H9 (cell line): Measurements from ENCODE around the gene GEMIN4. TPM values are rescaled to one million over a fixed set of nuclear protein-coding genes. Genes with fewer than 3 reads are reported as not detected.
"Not testable (repeated sequence)": the region's sequence is repeated elsewhere in the genome, so short reads cannot be mapped to it uniquely, and the experiment has no call there.

ENCODE experiments used
- DNase-seq: peaks from one replicate; pipeline ENCODE4 v3.0.0-alpha.2; 2017
- H2AFZ ChIP-seq: one replicate; pipeline ENCODE4 v1.6.1; 2013; ENCODE audit warnings: mild to moderate bottlenecking, low read length, control low read depth, moderate library complexity
- H2AK5ac ChIP-seq: 2 replicates; pipeline ENCODE4 v1.6.1; 2013; ENCODE audit warnings: low read length, control low read depth, mixed read lengths; ENCODE audit not compliant: insufficient read length
- H2BK120ac ChIP-seq: one replicate; pipeline ENCODE4 v1.6.1; 2013; ENCODE audit warnings: low read depth, mild to moderate bottlenecking, low read length, control low read depth, inconsistent platforms; ENCODE audit not compliant: poor library complexity, severe bottlenecking
- H2BK12ac ChIP-seq: 2 replicates; pipeline ENCODE4 v1.6.1; 2013; ENCODE audit warnings: low read length, control low read depth, mixed read lengths, low read depth; ENCODE audit not compliant: insufficient read length
- H2BK15ac ChIP-seq: 2 replicates; pipeline ENCODE4 v1.6.1; 2013; ENCODE audit warnings: low read depth, low read length, control low read depth
- H2BK20ac ChIP-seq: one replicate; pipeline ENCODE4 v1.6.1; 2013; ENCODE audit warnings: low read depth, mild to moderate bottlenecking, low read length, control low read depth, inconsistent platforms; ENCODE audit not compliant: poor library complexity, severe bottlenecking
- H2BK5ac ChIP-seq: 2 replicates; pipeline ENCODE4 v1.6.1; 2013; ENCODE audit warnings: low read length, control low read depth, mixed read lengths; ENCODE audit not compliant: insufficient read length
- H3K14ac ChIP-seq: 2 replicates; pipeline ENCODE4 v1.6.1; 2013; ENCODE audit warnings: low read length, control low read depth; ENCODE audit not compliant: insufficient read depth
- H3K18ac ChIP-seq: 2 replicates; pipeline ENCODE4 v1.6.1; 2013; ENCODE audit warnings: low read depth, mild to moderate bottlenecking, mixed read lengths, low read length, control low read depth; ENCODE audit not compliant: insufficient read length
- H3K23ac ChIP-seq: 2 replicates; pipeline ENCODE4 v1.6.1; 2013; ENCODE audit warnings: low read length, control low read depth, mixed read lengths, low read depth; ENCODE audit not compliant: insufficient read length
- H3K23me2 ChIP-seq: 2 replicates; pipeline ENCODE4 v1.6.1; 2013; ENCODE audit warnings: low read depth, mild to moderate bottlenecking, mixed read lengths, low read length, control low read depth; ENCODE audit not compliant: insufficient read length, poor library complexity, severe bottlenecking
- H3K27ac ChIP-seq: 2 replicates; pipeline ENCODE4 v1.5.1; 2013; ENCODE audit warnings: low read length, control low read depth, mixed read lengths, low read depth; ENCODE audit not compliant: insufficient read length
- H3K27me3 ChIP-seq: 2 replicates; pipeline ENCODE4 v1.6.1; 2013; ENCODE audit warnings: low read length, control low read depth, inconsistent platforms; ENCODE audit not compliant: insufficient read depth
- H3K4ac ChIP-seq: 2 replicates; pipeline ENCODE4 v1.6.1; 2013; ENCODE audit warnings: low read depth, mild to moderate bottlenecking, control low read depth, inconsistent platforms, low read length, moderate library complexity
- H3K4me1 ChIP-seq: 2 replicates; pipeline ENCODE4 v1.6.1; 2013; ENCODE audit warnings: low read length, control low read depth, inconsistent platforms; ENCODE audit not compliant: insufficient read depth
- H3K4me2 ChIP-seq: 2 replicates; pipeline ENCODE4 v1.6.1; 2013; ENCODE audit warnings: low read length, control low read depth, mixed read lengths; ENCODE audit not compliant: insufficient read length, insufficient read depth
- H3K56ac ChIP-seq: 2 replicates; pipeline ENCODE4 v1.6.1; 2013; ENCODE audit warnings: low read depth, mild to moderate bottlenecking, mixed read lengths, low read length, control low read depth; ENCODE audit not compliant: insufficient read length
- H3K79me1 ChIP-seq: 2 replicates; pipeline ENCODE4 v1.6.1; 2013; ENCODE audit warnings: low read depth, mild to moderate bottlenecking, moderate library complexity, low read length, control low read depth, inconsistent platforms; ENCODE audit not compliant: insufficient read depth, poor library complexity, severe bottlenecking
- H3K79me2 ChIP-seq: 2 replicates; pipeline ENCODE4 v1.6.1; 2013; ENCODE audit warnings: low read length, control low read depth, inconsistent platforms; ENCODE audit not compliant: insufficient read depth
- H3K9ac ChIP-seq: 2 replicates; pipeline ENCODE4 v1.6.1; 2013; ENCODE audit warnings: low read length, control low read depth, mixed read lengths; ENCODE audit not compliant: insufficient read length; ENCODE audit errors: extremely low read depth
- H3K9me3 ChIP-seq: one replicate; pipeline ENCODE4 v1.6.1; 2013; ENCODE audit warnings: low read depth, low read length, inconsistent platforms; ENCODE audit not compliant: control insufficient read depth
- H3T11ph ChIP-seq: one replicate; pipeline ENCODE4 v1.6.1; 2013; ENCODE audit warnings: mild to moderate bottlenecking, low read length, control low read depth, inconsistent platforms
- H4K20me1 ChIP-seq: one replicate; pipeline ENCODE4 v1.6.1; 2013; ENCODE audit not compliant: control insufficient read depth, insufficient read length, insufficient read depth
- H4K5ac ChIP-seq: 2 replicates; pipeline ENCODE4 v1.6.1; 2013; ENCODE audit warnings: low read depth, mild to moderate bottlenecking, mixed read lengths, low read length, control low read depth; ENCODE audit not compliant: insufficient read length
- H4K8ac ChIP-seq: replicated peaks from 2 replicates; pipeline ENCODE4 v1.6.1; 2013; ENCODE audit warnings: low read length, control low read depth, mixed read lengths, low read depth; ENCODE audit not compliant: insufficient read length
- H4K91ac ChIP-seq: 2 replicates; pipeline ENCODE4 v1.6.1; 2013; ENCODE audit warnings: low read depth, mild to moderate bottlenecking, moderate library complexity, mixed read lengths, low read length, control low read depth; ENCODE audit not compliant: insufficient read length
- H3K27ac Mint-ChIP-seq, 3 experiments: 2 replicates in 2 of 3; 3 replicates in 1 of 3; pipeline ENCODE4 v1.8.0; 2020 to 2021; ENCODE audit warnings: mixed read lengths in 3 of 3, mild to moderate bottlenecking in 1 of 3, moderate library complexity in 1 of 3
- H3K27me3 Mint-ChIP-seq: 2 replicates; pipeline ENCODE4 v1.8.0; 2021; ENCODE audit warnings: low read depth, mild to moderate bottlenecking, moderate library complexity, mixed read lengths
- H3K36me3 Mint-ChIP-seq, 3 experiments: 2 replicates in 2 of 3; 3 replicates in 1 of 3; pipeline ENCODE4 v1.8.0; 2020 to 2021; ENCODE audit warnings: low read depth in 3 of 3, mixed read lengths in 3 of 3; ENCODE audit not compliant: insufficient read depth in 1 of 3
- H3K4me1 Mint-ChIP-seq, 2 experiments: 2 replicates each; pipeline ENCODE4 v1.8.0; 2020; ENCODE audit warnings: mixed read lengths in 2 of 2
- H3K4me3 Mint-ChIP-seq, 2 experiments: 2 replicates in 1 of 2; 3 replicates in 1 of 2; pipeline ENCODE4 v1.8.0; 2020 to 2021; ENCODE audit warnings: mild to moderate bottlenecking in 2 of 2, mixed read lengths in 2 of 2, moderate library complexity in 1 of 2
- H3K9me3 Mint-ChIP-seq, 2 experiments: 2 replicates in 1 of 2; 3 replicates in 1 of 2; pipeline ENCODE4 v1.8.0; 2020; ENCODE audit warnings: mild to moderate bottlenecking in 2 of 2, mixed read lengths in 2 of 2, moderate library complexity in 1 of 2
- WGBS: extraction: QIAGEN DNeasy Blood & Tissue Kit; methylation state at CpG from one replicate; pipeline ENCODE4 v1.1.7; 2013; ENCODE audit warnings: missing lambda C conversion rate, low lambda C conversion rate, mixed read lengths; ENCODE audit not compliant: insufficient read length; ENCODE audit errors: extremely low coverage; 5-methylcytosine and 5-hydroxymethylcytosine counted together
- total RNA-seq: library from RNA; stranded (reverse); gene quantifications from 2 replicates; pipeline ENCODE4 v1.2.1, GENCODE V29; 2021
- TF ChIP-seq, protein P1 (sequence below): fragments of 200-600 bp; sonication (generic); conservative IDR thresholded peaks from 3 replicates; pipeline ENCODE4 v1.8.0; 2021; ENCODE audit warnings: antibody characterized with exemption, mild to moderate bottlenecking

Gene GEMIN4
- total RNA-seq, 1 experiment from 2014 or later, result 56.8 TPM

DNA sequence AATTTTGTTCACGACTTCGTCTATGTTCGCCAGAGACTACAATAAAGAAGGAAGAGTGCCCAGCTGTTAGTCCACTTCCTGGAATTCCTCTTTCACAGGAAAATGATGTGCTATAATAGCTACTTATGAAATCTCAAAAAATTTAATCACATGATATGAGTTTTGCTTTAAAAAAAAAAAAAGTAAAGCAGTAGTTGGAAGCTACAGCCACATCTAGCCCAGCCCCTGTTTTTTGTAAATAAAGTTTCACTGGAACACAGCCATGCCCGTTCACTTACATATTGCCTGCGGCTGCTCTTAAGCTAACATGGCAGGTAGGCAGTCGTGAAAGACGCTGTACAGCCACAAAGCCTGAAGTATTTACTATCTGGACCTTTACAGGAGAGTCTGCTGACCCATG, 52.7 kb downstream of the GEMIN4 start:
- no peak overlapping the region for H4K5ac ChIP-seq
- H3K23me2 ChIP-seq, result no peaks in the 10 kb centered on the region
- H3K9me3 ChIP-seq, result no peaks in the 10 kb centered on the region
- no peak overlapping the region for H2BK120ac ChIP-seq
- no peaks in the 10 kb centered on the region for H3K79me1 ChIP-seq
- Mint-ChIP-seq H3K36me3 (peaks cover 6 to 34% (median 17%) of the 10 kb centered on the region in 3 experiments; a peak in 6 of 7 replicates), H3K27me3 (no peaks in the 10 kb centered on the region), H3K27ac (no peak overlapping the region), H3K4me1 (no peaks in the 10 kb centered on the region), H3K4me3 (no peak overlapping the region), H3K9me3 (no peaks in the 10 kb centered on the region)
- H2AFZ ChIP-seq, result no peak overlapping the region
- H3K14ac ChIP-seq, result no peak overlapping the region
- H3K4ac ChIP-seq, result no peak overlapping the region
- H4K20me1 ChIP-seq, result no peaks in the 10 kb centered on the region
- no peak for DNase-seq
- peaks cover 2% of the 10 kb centered on the region; the same call in 1 of the 2 replicates for H3K79me2 ChIP-seq
- no peak overlapping the region for H2AK5ac ChIP-seq
- H3K4me1 ChIP-seq, result no peaks in the 10 kb centered on the region
- no peak overlapping the region for H3K56ac ChIP-seq
- no peak overlapping the region for H3K4me2 ChIP-seq
- no peak overlapping the region for H3T11ph ChIP-seq
- no peak overlapping the region for H3K9ac ChIP-seq
- no peak overlapping the region for H2BK20ac ChIP-seq
- no CpG with 5 or more reads among the region's 7 CpGs for WGBS
- TF ChIP-seq, protein P1, sequence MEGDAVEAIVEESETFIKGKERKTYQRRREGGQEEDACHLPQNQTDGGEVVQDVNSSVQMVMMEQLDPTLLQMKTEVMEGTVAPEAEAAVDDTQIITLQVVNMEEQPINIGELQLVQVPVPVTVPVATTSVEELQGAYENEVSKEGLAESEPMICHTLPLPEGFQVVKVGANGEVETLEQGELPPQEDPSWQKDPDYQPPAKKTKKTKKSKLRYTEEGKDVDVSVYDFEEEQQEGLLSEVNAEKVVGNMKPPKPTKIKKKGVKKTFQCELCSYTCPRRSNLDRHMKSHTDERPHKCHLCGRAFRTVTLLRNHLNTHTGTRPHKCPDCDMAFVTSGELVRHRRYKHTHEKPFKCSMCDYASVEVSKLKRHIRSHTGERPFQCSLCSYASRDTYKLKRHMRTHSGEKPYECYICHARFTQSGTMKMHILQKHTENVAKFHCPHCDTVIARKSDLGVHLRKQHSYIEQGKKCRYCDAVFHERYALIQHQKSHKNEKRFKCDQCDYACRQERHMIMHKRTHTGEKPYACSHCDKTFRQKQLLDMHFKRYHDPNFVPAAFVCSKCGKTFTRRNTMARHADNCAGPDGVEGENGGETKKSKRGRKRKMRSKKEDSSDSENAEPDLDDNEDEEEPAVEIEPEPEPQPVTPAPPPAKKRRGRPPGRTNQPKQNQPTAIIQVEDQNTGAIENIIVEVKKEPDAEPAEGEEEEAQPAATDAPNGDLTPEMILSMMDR, result no peak
- H3K23ac ChIP-seq, result no peak overlapping the region
- no peak overlapping the region for H3K18ac ChIP-seq
- H2BK12ac ChIP-seq, result no peak overlapping the region
- H2BK5ac ChIP-seq, result peak overlapping the region; percentile 29
- no peak overlapping the region for H4K8ac ChIP-seq
- H3K27ac ChIP-seq, result no peak overlapping the region
- H4K91ac ChIP-seq, result no peak overlapping the region
- H2BK15ac ChIP-seq, result no peak overlapping the region
- no peaks in the 10 kb centered on the region for H3K27me3 ChIP-seq

DNA sequence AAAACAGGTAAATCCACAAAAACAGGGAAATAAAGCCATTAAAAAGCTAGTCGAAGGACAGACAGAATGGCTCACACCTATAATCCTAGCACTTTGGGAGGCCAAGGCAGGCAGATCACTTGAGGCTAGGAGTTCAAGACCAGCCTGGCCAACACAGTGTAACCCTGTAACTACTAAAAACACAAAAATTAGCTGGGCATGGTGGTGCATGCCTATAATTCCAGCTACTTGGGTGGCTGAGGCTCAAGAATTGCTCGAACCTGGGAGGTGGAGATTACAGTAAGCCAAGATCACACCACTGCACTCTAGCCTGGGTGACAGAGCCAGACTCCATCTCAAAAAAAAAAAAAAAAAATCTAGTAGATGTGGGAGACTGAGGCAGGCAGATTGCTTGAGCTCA, 54.0 kb downstream of the GEMIN4 start:
- not testable (repeated sequence) for H4K91ac ChIP-seq, DNase-seq, H3K4me3 Mint-ChIP-seq, H2BK20ac ChIP-seq, H3K27me3 ChIP-seq, H3K18ac ChIP-seq, H2BK5ac ChIP-seq, H2AFZ ChIP-seq, H3T11ph ChIP-seq, H3K27ac ChIP-seq, H3K9me3 Mint-ChIP-seq, H3K27ac Mint-ChIP-seq, H2AK5ac ChIP-seq, H3K79me2 ChIP-seq, H3K4me1 ChIP-seq, H3K79me1 ChIP-seq, H3K27me3 Mint-ChIP-seq, H4K8ac ChIP-seq, H3K9me3 ChIP-seq, H2BK120ac ChIP-seq, H3K4ac ChIP-seq, H3K4me1 Mint-ChIP-seq, H3K4me2 ChIP-seq, H3K56ac ChIP-seq, H3K9ac ChIP-seq, H4K5ac ChIP-seq, H4K20me1 ChIP-seq, H3K23ac ChIP-seq, H3K14ac ChIP-seq, H3K23me2 ChIP-seq, H2BK15ac ChIP-seq, H2BK12ac ChIP-seq
- WGBS, result no CpG with 5 or more reads among the region's 2 CpGs
- H3K36me3 Mint-ChIP-seq, result peaks cover 6 to 35% (median 17%) of the 10 kb centered on the region in 3 experiments; a peak in 6 of 7 replicates
